ENCODE data around the gene BPIFB4. TPM values are rescaled to one million over a fixed set of nuclear protein-coding genes. Genes with fewer than 3 reads are reported as not detected.
"Not testable (repeated sequence)": the region's sequence is repeated elsewhere in the genome, so short reads cannot be mapped to it uniquely, and the experiment has no call there.

The BPIFB4 gene
- polyA plus RNA-seq, 6 donors from 2014 or later: not detected

DNA sequence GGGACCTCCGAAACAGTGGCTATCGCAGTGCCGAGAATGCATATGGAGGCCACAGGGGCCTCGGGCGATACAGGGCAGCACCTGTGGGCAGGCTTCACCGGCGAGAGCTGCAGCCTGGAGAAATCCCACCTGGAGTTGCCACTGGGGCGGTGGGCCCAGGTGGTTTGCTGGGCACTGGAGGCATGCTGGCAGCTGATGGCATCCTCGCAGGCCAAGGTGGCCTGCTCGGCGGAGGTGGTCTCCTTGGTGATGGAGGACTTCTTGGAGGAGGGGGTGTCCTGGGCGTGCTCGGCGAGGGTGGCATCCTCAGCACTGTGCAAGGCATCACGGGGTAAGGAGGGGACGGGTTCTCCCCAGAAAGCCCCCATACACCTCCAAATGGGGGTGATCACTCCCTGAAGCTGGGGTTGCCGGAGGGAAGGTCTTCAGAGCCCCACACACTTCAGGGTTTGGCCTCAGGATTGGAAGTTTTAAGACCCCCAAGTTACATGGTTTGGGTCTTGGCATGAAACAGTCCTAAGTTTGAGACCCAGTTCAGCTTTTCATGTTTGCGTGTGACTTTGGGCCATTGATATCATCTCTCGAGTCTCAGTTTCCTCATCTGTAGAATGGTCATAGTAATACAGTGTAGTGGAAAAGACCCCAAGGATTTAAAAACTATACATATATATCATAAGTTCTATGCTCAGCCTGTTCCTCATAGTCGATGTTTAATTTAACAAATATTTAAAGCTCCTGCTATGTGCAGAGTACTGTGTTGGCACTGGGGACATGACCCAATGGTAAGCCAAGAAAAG is 4.3 kb downstream of the BPIFB4 start:
- H3K36me3 Mint-ChIP-seq: no peaks in the 10 kb centered on the region
- ATAC-seq (ENCODE audit: low read depth in 2 of 2) (no peak), DNase-seq (no peak)
- H3K9me3 Mint-ChIP-seq: peaks cover 0 to 6% (median 0%) of the 10 kb centered on the region in 7 donors
- no peak overlapping the region for H3K27ac Mint-ChIP-seq
- H3K4me1 Mint-ChIP-seq: no peaks in the 10 kb centered on the region
- peaks cover 0 to 19% (median 11%) of the 10 kb centered on the region in 3 donors for H3K27me3 Mint-ChIP-seq
- H3K4me3 Mint-ChIP-seq: no peak overlapping the region

DNA sequence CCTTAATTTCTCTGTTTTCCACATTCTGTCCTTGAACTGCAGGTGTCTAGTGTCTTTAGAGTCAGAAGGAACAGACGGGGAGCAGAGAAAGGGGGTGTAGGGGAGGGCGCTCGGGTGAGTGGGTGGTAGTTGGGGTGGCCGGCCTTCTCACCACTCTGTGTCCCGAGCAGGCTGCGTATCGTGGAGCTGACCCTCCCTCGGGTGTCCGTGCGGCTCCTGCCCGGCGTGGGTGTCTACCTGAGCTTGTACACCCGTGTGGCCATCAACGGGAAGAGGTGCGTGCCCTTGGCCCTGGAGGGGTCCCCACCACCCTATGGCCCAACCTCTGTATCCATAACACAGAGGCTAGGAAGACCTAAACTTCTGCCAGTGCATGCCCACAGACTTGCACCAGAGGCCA is 5.3 kb downstream of the BPIFB4 start:
- H3K4me3 Mint-ChIP-seq: no peak overlapping the region
- H3K36me3 Mint-ChIP-seq: no peaks in the 10 kb centered on the region
- no peaks in the 10 kb centered on the region for H3K4me1 Mint-ChIP-seq
- ATAC-seq (ENCODE audit: low read depth in 2 of 2): no peak
- H3K9me3 Mint-ChIP-seq: peaks cover 0 to 6% (median 0%) of the 10 kb centered on the region in 7 donors
- H3K27me3 Mint-ChIP-seq: peaks cover 0 to 19% (median 11%) of the 10 kb centered on the region in 3 donors
- no peak overlapping the region for H3K27ac Mint-ChIP-seq
- no peak for DNase-seq

DNA sequence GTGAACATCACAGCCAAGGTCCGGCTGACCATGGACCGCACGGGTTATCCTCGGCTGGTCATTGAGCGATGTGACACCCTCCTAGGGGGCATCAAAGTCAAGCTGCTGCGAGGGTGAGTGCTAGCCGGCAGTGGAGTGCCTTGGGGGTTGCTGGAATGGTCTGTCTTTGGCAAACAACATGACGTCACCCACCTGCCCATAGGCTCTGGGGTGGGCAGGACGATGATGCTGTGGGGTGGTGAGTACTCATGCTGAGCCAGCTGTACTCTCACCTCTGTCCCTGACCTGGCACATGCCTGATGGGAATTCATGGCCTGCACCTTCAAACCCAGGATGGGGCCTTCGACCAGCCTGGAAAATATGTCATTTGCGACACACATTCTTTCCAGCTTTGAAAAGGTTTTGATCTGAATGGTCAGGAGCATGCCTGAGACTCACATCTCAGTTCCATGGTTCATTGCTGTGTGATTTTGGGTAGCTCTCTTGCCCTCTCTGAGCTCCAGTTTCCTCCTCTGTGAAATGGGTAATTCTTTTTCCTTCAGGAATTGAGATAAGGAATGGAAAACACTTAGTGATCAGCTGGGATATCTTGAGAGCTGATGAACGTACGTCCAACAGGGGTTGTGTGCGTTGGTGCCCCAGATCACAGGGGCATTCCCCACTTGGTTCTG is 6.7 kb downstream of the BPIFB4 start:
- no peaks in the 10 kb centered on the region for H3K36me3 Mint-ChIP-seq
- H3K4me1 Mint-ChIP-seq: no peaks in the 10 kb centered on the region
- no peak for ATAC-seq (ENCODE audit: low read depth in 2 of 2)
- H3K4me3 Mint-ChIP-seq: no peak overlapping the region
- H3K9me3 Mint-ChIP-seq: no peaks in the 10 kb centered on the region
- no peak for DNase-seq
- no peak overlapping the region for H3K27ac Mint-ChIP-seq
- peaks cover 0 to 11% (median 8%) of the 10 kb centered on the region in 3 donors for H3K27me3 Mint-ChIP-seq

DNA sequence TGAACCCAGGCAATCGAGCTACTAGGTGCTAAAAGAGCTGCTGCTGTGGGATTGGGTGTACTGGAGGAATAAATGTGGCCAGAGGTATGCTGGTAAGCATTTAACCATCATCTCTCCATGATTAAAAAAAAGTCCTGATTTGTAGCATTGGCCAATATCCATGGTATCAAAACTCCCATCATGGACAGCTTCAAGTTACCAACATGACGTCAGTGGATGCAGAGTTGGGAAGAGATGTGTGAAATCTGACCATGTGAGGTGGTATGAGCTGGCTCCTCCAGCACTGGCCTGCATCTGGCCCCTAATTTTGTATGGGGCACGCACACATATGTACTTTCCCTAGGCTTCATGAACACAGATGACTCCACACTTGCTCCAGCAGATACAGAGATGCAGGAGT is 11.7 kb downstream of the BPIFB4 start:
- Mint-ChIP-seq H3K4me1 (no peaks in the 10 kb centered on the region), H3K36me3 (no peaks in the 10 kb centered on the region), H3K9me3 (peaks cover 0 to 4% (median 0%) of the 10 kb centered on the region in 7 donors), H3K4me3 (no peak overlapping the region), H3K27ac (no peak overlapping the region), H3K27me3 (peaks cover 0 to 13% (median 12%) of the 10 kb centered on the region in 3 donors)
- no peak for ATAC-seq (ENCODE audit: low read depth in 2 of 2)
- no peak for DNase-seq

DNA sequence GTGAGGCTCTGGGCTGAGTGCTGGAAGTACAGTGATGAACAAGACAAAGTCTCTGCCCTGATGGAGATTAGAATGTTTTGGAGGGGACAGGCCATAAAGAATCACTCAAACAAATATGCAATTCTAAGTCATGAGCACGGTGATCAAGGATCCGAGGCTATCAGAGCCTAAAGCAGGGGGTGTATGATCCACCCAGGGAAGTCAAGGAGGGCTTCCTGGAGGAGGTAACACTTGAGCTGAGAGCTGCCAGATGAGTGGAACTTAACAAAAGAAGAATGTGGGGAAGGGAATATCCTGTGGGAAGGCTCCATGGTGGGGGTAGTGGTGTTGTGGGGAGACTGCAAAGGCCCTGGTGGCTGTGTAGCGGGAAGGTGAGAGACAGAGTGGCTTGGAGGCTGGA is 12.2 kb downstream of the BPIFB4 start:
- peaks cover 0 to 4% (median 0%) of the 10 kb centered on the region in 7 donors for H3K9me3 Mint-ChIP-seq
- H3K4me3 Mint-ChIP-seq: no peak overlapping the region
- ATAC-seq (ENCODE audit: low read depth in 2 of 2) (no peak), DNase-seq (no peak)
- H3K4me1 Mint-ChIP-seq: no peaks in the 10 kb centered on the region
- no peaks in the 10 kb centered on the region for H3K36me3 Mint-ChIP-seq
- H3K27ac Mint-ChIP-seq: peak overlapping the region in 1 of 6 donors; percentile 6
- H3K27me3 Mint-ChIP-seq: peaks cover 0 to 13% (median 12%) of the 10 kb centered on the region in 3 donors

DNA sequence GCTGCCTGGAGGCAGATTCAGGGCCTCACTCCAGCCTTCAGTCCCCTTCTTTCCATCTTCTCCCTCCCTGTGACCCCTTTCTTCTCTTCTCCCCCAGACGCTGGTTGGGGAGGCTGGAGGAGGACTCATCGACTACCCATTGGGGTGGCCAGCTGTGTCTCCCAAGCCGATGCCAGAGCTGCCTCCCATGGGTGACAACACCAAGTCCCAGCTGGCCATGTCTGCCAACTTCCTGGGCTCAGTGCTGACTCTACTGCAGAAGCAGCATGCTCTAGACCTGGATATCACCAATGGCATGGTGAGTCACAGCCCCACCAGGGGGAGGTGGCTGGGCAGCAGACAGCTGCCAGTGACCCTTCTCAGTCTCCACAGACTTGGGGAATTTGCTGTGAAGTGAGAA is 12.9 kb downstream of the BPIFB4 start:
- no peak for DNase-seq
- Mint-ChIP-seq H3K4me1 (no peaks in the 10 kb centered on the region), H3K27ac (no peak overlapping the region), H3K4me3 (no peak overlapping the region), H3K27me3 (peaks cover 0 to 13% (median 12%) of the 10 kb centered on the region in 3 donors), H3K9me3 (peaks cover 0 to 4% (median 0%) of the 10 kb centered on the region in 7 donors), H3K36me3 (no peaks in the 10 kb centered on the region)
- ATAC-seq (ENCODE audit: low read depth in 2 of 2): no peak

DNA sequence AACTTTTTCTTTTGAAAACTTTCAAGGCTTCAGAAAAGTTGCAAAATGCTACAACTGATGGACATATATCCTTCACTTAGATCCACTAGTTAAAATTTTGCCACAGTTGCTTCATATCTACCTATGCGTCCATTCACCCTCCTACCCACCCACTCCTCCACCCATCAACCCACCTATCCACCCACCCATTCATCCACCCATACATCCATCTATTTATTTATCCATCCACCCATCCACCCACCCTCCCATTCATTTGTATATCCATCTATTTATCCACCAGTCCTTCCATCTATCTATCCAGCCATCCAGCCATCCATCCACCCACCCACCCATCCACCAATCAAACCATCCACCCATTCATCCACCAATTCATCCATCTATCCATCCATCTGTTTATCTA is 13.6 kb downstream of the BPIFB4 start:
- no peak overlapping the region for H3K27ac Mint-ChIP-seq
- H3K9me3 Mint-ChIP-seq: peaks cover 0 to 4% (median 0%) of the 10 kb centered on the region in 7 donors
- H3K36me3 Mint-ChIP-seq: no peaks in the 10 kb centered on the region

DNA sequence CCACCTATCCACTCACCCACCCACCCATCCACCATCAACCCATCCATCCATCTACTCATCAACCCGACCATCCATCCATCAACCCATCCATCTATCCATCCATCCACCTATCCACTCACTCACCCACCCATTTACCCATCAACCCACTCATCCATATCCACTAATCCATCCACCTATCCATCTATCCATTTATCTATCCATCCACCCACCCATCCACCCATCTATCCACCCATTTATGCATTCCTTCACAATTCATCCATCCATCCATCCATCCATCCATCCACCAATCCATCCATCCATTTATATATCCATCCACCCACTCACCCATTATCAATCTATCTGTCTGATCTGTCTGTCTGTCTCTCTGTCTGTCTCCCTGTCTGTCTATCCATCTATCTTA is 14.1 kb downstream of the BPIFB4 start:
- Mint-ChIP-seq H3K36me3 (peaks cover 0 to under 1% of the 10 kb centered on the region in 2 donors), H3K27ac (no peak overlapping the region), H3K27me3 (peaks cover 0 to 21% (median 8%) of the 10 kb centered on the region in 3 donors), H3K4me1 (no peaks in the 10 kb centered on the region), H3K9me3 (peaks cover 0 to 4% (median 0%) of the 10 kb centered on the region in 7 donors), H3K4me3 (peak overlapping the region in 1 of 8 donors; percentile 17)
- ATAC-seq (ENCODE audit: low read depth in 2 of 2): no peak
- no peak for DNase-seq

More for the DNA sequence above, 13.6 kb downstream of the BPIFB4 start:
- no peak for DNase-seq
- Mint-ChIP-seq H3K4me1 (no peaks in the 10 kb centered on the region), H3K4me3 (no peak overlapping the region), H3K27me3 (peaks cover 0 to 16% (median 12%) of the 10 kb centered on the region in 3 donors)
- ATAC-seq (ENCODE audit: low read depth in 2 of 2): no peak

DNA sequence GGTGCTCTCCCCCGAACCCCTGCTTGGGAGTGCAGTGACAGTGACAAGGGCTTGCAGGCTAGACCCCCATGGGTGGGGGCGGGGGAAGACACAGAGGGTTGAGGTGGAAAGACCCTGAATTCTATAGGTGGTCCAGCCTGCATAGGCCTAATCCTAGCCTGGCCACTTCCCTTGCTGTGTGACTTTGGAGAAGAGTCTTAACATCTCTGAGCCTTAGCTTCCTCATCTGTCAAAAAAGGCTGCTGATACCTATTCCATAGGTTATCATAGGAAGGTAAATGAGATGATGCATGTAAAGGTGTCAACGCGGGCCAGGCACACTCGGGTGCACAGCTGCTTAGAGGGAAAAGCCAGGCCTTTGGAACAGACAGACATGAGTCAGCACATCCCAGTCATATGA is 15.8 kb downstream of the BPIFB4 start:
- no peak overlapping the region for H3K27ac Mint-ChIP-seq
- H3K36me3 Mint-ChIP-seq: peaks cover 0 to 7% of the 10 kb centered on the region in 2 donors
- H3K27me3 Mint-ChIP-seq: peaks cover 3 to 37% (median 16%) of the 10 kb centered on the region in 3 donors
- no peak overlapping the region for H3K4me3 Mint-ChIP-seq
- DNase-seq (no peak), ATAC-seq (ENCODE audit: low read depth in 2 of 2) (no peak)
- H3K4me1 Mint-ChIP-seq: no peaks in the 10 kb centered on the region
- peaks cover 0 to 4% (median 0%) of the 10 kb centered on the region in 7 donors for H3K9me3 Mint-ChIP-seq

DNA sequence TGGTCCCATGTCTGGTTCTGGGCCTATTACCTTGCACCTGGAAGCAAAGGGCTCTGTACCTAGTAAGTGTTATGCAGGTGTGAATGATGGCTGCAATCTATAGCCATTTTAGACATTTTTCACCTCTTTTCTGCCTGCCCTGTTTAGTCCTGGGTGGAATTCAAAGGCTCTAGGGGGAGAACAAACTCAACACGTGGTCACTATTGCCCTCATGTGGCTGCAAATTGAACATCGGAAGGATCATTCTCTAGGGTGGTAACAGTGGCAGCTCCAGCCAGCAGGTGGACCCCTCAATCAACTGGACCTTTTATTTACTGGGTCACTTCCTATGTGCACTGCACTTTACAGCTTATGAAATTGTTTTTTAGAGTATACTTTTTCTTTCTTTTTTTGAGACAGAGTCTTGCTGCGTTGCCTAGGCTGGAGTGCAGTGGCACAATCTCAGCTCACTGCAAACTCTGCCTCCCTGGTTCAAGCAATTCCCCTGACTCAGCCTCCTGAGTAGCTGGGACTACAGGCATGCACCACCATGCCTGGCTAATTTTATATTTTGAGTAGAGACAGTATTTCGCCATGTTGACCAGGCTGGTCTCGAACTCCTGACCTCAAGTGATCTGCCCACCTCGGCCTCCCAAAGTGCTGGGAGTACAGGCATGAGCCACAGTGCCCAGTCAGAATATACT is 16.6 kb downstream of the BPIFB4 start:
- not testable (repeated sequence) for H3K4me3 Mint-ChIP-seq, H3K36me3 Mint-ChIP-seq, H3K9me3 Mint-ChIP-seq, H3K4me1 Mint-ChIP-seq, H3K27ac Mint-ChIP-seq
- ATAC-seq (ENCODE audit: low read depth in 2 of 2) (peak; percentile 35 to 50), DNase-seq (peak; percentile 17)
- peaks cover 3 to 41% (median 16%) of the 10 kb centered on the region in 3 donors for H3K27me3 Mint-ChIP-seq

DNA sequence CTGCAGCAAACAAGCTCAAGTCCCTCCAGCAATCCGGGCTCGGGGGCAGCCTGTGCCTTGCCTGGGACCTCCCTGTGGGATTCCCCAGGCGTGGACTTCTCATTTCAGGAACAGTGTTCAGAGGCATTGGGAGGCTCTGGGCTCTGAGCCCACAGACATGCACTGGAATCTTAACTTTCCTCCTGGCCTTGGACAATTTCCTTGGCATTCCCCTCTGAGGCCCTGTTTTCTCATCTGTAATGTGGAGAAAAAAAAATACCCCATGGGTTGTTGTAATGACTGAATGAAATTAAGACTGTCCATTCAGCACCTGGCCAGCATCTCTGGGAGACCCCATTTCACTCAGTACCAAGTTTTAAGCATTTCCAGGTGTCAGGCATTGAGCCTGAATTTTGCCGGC is 17.6 kb downstream of the BPIFB4 start:
- no peaks in the 10 kb centered on the region for H3K4me1 Mint-ChIP-seq
- H3K4me3 Mint-ChIP-seq: no peak overlapping the region
- no peak for ATAC-seq (ENCODE audit: low read depth in 2 of 2)
- H3K27ac Mint-ChIP-seq: no peak overlapping the region
- H3K27me3 Mint-ChIP-seq: peaks cover 3 to 41% (median 20%) of the 10 kb centered on the region in 3 donors
- peaks cover 0 to 7% of the 10 kb centered on the region in 2 donors for H3K36me3 Mint-ChIP-seq
- peaks cover 0 to 4% (median 0%) of the 10 kb centered on the region in 7 donors for H3K9me3 Mint-ChIP-seq
- DNase-seq: no peak

DNA sequence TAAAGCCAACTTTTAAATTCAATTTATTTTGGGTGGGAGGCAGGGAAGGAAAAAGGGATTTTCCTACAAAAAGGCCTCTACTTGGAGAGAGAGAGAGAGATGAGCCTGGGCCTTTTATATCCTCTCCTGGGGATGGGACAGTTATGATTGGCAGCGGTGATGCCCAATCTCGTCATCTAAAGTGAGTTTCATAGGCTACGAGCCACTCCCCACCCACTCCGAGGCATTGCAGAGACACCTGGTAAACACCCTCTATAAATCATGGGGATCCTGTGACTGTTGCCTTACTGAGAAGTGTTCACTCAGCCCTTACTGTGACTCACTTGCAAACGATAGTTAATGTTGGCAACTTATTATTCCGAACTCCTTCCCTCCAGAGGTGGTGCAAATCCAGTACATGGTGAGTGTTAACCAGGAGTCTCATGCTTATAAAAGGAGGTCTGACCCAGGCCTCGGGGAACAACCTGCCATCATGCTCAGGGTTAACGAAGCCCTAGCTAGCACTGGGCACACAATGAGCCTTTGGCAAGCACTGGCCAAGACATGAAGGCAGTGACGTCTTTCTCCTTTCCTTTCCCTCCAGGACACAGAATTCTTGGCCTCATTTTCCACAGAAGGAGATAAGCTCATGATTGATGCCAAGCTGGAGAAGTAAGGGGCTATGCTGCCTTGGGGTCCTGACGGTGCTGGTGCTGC is 20.5 kb downstream of the BPIFB4 start:
- H3K4me3 Mint-ChIP-seq: no peak overlapping the region
- no peak for DNase-seq
- H3K36me3 Mint-ChIP-seq: peaks cover 0 to 7% of the 10 kb centered on the region in 2 donors
- H3K4me1 Mint-ChIP-seq: no peaks in the 10 kb centered on the region
- ATAC-seq (ENCODE audit: low read depth in 2 of 2): no peak
- H3K27ac Mint-ChIP-seq: no peak overlapping the region
- H3K27me3 Mint-ChIP-seq: peaks cover 3 to 29% (median 16%) of the 10 kb centered on the region in 3 donors
- H3K9me3 Mint-ChIP-seq: peaks cover 0 to 2% (median 0%) of the 10 kb centered on the region in 7 donors

DNA sequence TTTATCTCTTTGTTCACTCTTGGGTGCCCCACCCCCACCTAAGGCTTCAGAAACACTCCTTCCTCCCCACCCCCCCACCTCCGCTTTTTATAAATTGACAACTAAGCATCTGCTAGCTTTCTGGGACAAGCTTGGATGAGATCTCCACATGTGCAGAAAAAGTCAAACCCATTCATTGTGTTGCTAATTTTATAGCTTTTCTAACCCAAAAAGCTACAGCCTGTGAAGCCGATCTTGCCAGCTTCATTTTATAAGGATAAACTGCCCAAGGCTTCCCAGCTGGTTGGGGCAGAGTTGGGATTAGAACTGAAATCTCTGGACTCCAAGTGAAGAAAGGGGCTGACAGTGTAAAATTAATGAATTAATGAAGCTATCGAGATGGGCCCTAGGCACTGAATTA is 24.1 kb downstream of the BPIFB4 start:
- DNase-seq (no peak), ATAC-seq (ENCODE audit: low read depth in 2 of 2) (no peak)
- H3K27ac Mint-ChIP-seq: no peak overlapping the region
- H3K4me1 Mint-ChIP-seq: no peaks in the 10 kb centered on the region
- no peak overlapping the region for H3K4me3 Mint-ChIP-seq
- H3K36me3 Mint-ChIP-seq: peaks cover 0 to 7% of the 10 kb centered on the region in 2 donors
- H3K9me3 Mint-ChIP-seq: peaks cover 0 to 2% (median 0%) of the 10 kb centered on the region in 7 donors
- peaks cover 7 to 28% (median 15%) of the 10 kb centered on the region in 3 donors for H3K27me3 Mint-ChIP-seq

All from naive B cell (primary cell).